Measurements from ENCODE around the gene NCBP1.
"Not testable (repeated sequence)": the region's sequence is repeated elsewhere in the genome, so short reads cannot be mapped to it uniquely, and the experiment has no call there.

The NCBP1 gene

GRCh38 chr9:97682242-97682641 is 48.6 kb downstream of the NCBP1 start:
- DNase-seq, result peak in 2 of 3 experiments; percentile 10 to 15

- no peak for DNase-seq
Measured at GRCh38 chr9:97688654-97689053, 55.0 kb downstream of the NCBP1 start.

GRCh38 chr9:97689401-97690180 is 56.0 kb downstream of the NCBP1 start:
- no peak for DNase-seq

GRCh38 chr9:97694769-97695168 is 61.1 kb downstream of the NCBP1 start:
- no peak for DNase-seq

- DNase-seq, result no peak
Measured at GRCh38 chr9:97695390-97695789, 61.8 kb downstream of the NCBP1 start.

GRCh38 chr9:97695995-97696802 is 62.6 kb downstream of the NCBP1 start:
- DNase-seq, result peak in 1 of 3 experiments; percentile 41

- DNase-seq, result peak; percentile 90 to 99 (median 98)
Measured at GRCh38 chr9:97696803-97697601, 63.4 kb downstream of the NCBP1 start, which contains the start of gene XPA. Gene XPA (minus strand): TSS chr9:97697340. CDS start chr9:97697292, 48 bp downstream.

- DNase-seq, result no peak
Measured at GRCh38 chr9:97697837-97698236, 64.2 kb downstream of the NCBP1 start.

GRCh38 chr9:97698865-97699264 is 65.2 kb downstream of the NCBP1 start:
- DNase-seq, result no peak

- DNase-seq, result not testable (repeated sequence)
Measured at GRCh38 chr9:97699281-97699680, 65.7 kb downstream of the NCBP1 start.

- not testable (repeated sequence) for DNase-seq
Measured at GRCh38 chr9:97699824-97700223, 66.2 kb downstream of the NCBP1 start.

- DNase-seq, result peak; percentile 7 to 84 (median 64)
Measured at GRCh38 chr9:97703437-97704344, 70.1 kb downstream of the NCBP1 start.

- DNase-seq, result no peak
Measured at GRCh38 chr9:97704345-97704677, 70.7 kb downstream of the NCBP1 start.

GRCh38 chr9:97704851-97705250 is 71.2 kb downstream of the NCBP1 start:
- peak in 1 of 3 experiments; percentile 46 for DNase-seq

- DNase-seq, result no peak
Measured at GRCh38 chr9:97705354-97705950, 71.8 kb downstream of the NCBP1 start.

- DNase-seq, result no peak
Measured at GRCh38 chr9:97706246-97706645, 72.6 kb downstream of the NCBP1 start.

GRCh38 chr9:97710356-97711222 is 77.0 kb downstream of the NCBP1 start:
- peak; percentile 44 to 86 (median 64) for DNase-seq

- DNase-seq, result no peak
Measured at GRCh38 chr9:97711223-97711626, 77.6 kb downstream of the NCBP1 start.

- DNase-seq, result no peak
Measured at GRCh38 chr9:97714435-97714834, 80.8 kb downstream of the NCBP1 start.

GRCh38 chr9:97717866-97718265 is 84.2 kb downstream of the NCBP1 start:
- no peak for DNase-seq

- DNase-seq, result no peak
Measured at GRCh38 chr9:97721396-97721795, 87.8 kb downstream of the NCBP1 start.

Data from NCI-H1417 (cell line).